Keratinocyte (primary cell): ENCODE results near the gene ELANE. TPM values are rescaled to one million over a fixed set of nuclear protein-coding genes. Genes with fewer than 3 reads are reported as not detected.

Experiments
- DNase-seq: peaks from one replicate; pipeline ENCODE4 v3.0.0-alpha.2; 2011; ENCODE audit warnings: low read depth, missing footprints, low spot score
- FAIRE-seq: peaks from 2 replicates; lab custom pipeline; 2011; peaks lifted over from hg19 to GRCh38; lab: Jason Lieb, UNC
- H2AFZ ChIP-seq: 2 replicates; pipeline ENCODE4 v1.6.0; 2012; ENCODE audit warnings: low read length, control low read depth, inconsistent platforms; ENCODE audit not compliant: control insufficient read depth
- H3K27ac ChIP-seq: 2 replicates; pipeline ENCODE4 v1.5.1; 2011; ENCODE audit warnings: low read length; ENCODE audit not compliant: control insufficient read depth, insufficient read depth
- H3K27me3 ChIP-seq: 3 replicates; pipeline ENCODE4 v1.6.0; 2011; ENCODE audit warnings: low read length; ENCODE audit not compliant: control insufficient read depth, insufficient read depth; ENCODE audit errors: extremely low read depth
- H3K36me3 ChIP-seq, 2 experiments: 2 replicates in 1 of 2; 3 replicates in 1 of 2; pipeline ENCODE4 v1.5.1; 2011; ENCODE audit warnings: low read length in 2 of 2, mild to moderate bottlenecking in 1 of 2; ENCODE audit not compliant: control insufficient read depth in 2 of 2, insufficient read depth in 2 of 2; ENCODE audit errors: extremely low read depth in 1 of 2
- H3K4me1 ChIP-seq: 3 replicates; pipeline ENCODE4 v1.5.1; 2011; ENCODE audit warnings: low read length; ENCODE audit not compliant: control insufficient read depth, insufficient read depth; ENCODE audit errors: extremely low read depth
- H3K4me2 ChIP-seq: 3 replicates; pipeline ENCODE4 v1.6.0; 2011; ENCODE audit warnings: low read depth, low read length; ENCODE audit not compliant: control insufficient read depth, insufficient read depth; ENCODE audit errors: extremely low read depth
- H3K4me3 ChIP-seq, 3 experiments: fragments of 200-600 bp in 1 of 3; sonication (generic) in 1 of 3; 2 replicates in 2 of 3; 3 replicates in 1 of 3; pipeline ENCODE4 v1.5.1; 2011 to 2016; ENCODE audit warnings: low read length in 3 of 3, mild to moderate bottlenecking in 3 of 3, control low read depth in 2 of 3, inconsistent platforms in 1 of 3, low read depth in 1 of 3, mixed read lengths in 1 of 3, mixed run types in 1 of 3, moderate library complexity in 1 of 3; ENCODE audit not compliant: control insufficient read depth in 2 of 3, insufficient read depth in 2 of 3; ENCODE audit errors: extremely low read depth in 1 of 3
- H3K79me2 ChIP-seq: 2 replicates; pipeline ENCODE4 v1.6.0; 2012; ENCODE audit warnings: low read length; ENCODE audit not compliant: control insufficient read depth, insufficient read depth
- H3K9ac ChIP-seq: 3 replicates; pipeline ENCODE4 v1.6.0; 2011; ENCODE audit warnings: low read length; ENCODE audit not compliant: control insufficient read depth, insufficient read depth; ENCODE audit errors: extremely low read depth
- H3K9me1 ChIP-seq: 3 replicates; pipeline ENCODE4 v1.6.0; 2011; ENCODE audit warnings: low read length; ENCODE audit not compliant: control insufficient read depth, insufficient read depth; ENCODE audit errors: extremely low read depth
- H3K9me3 ChIP-seq: 2 replicates; pipeline ENCODE4 v1.5.1; 2012; ENCODE audit warnings: low read depth, low read length; ENCODE audit not compliant: control insufficient read depth
- H4K20me1 ChIP-seq: 3 replicates; pipeline ENCODE4 v1.6.0; 2011; ENCODE audit warnings: low read length; ENCODE audit not compliant: control insufficient read depth, insufficient read depth; ENCODE audit errors: extremely low read depth
- CTCF ChIP-seq, 3 experiments: IDR thresholded peaks in 1 of 3; conservative IDR thresholded peaks in 1 of 3; optimal IDR thresholded peaks in 1 of 3; 2 replicates in 2 of 3; 3 replicates in 1 of 3; pipeline versions ENCODE3 to v1.5.1; 2011; ENCODE audit warnings: low read length in 3 of 3, mild to moderate bottlenecking in 3 of 3, moderate library complexity in 2 of 3, control low read depth in 1 of 3, inconsistent platforms in 1 of 3; ENCODE audit not compliant: insufficient read depth in 2 of 3; ENCODE audit errors: extremely low read depth in 1 of 3
- EZH2 ChIP-seq: IDR thresholded peaks from one replicate; pipeline ENCODE4 v1.6.1; 2012; ENCODE audit warnings: inconsistent platforms, mild to moderate bottlenecking, low read length, moderate library complexity
- dilution Hi-C: fragments of 300-500 bp; cut with MboI; formaldehyde crosslinking; loops from one replicate; pipeline ENCODE4 v1.7.0; 2020; ENCODE audit warnings: low sequenced_read_pairs; ENCODE audit not compliant: extremely low pct_ligation_motif_present
- polyA plus RNA-seq, 5 experiments: library from polyadenylated mRNA; depleted of rRNA in 3 of 5; stranded (reverse) in 3 of 5; stranded (forward) in 1 of 5; unstranded in 1 of 5; fragments of >200 nt; gene quantifications; 1 replicate in 1 of 5; 2 replicates in 3 of 5; 3 replicates in 1 of 5; pipeline versions ENCODE4 v1.2.1 to v1.2.3, GENCODE V29; 2011 to 2012; ENCODE audit warnings: missing spikeins in 2 of 5, low read depth in 1 of 5, low replicate concordance in 1 of 5

ELANE gene
- polyA plus RNA-seq, 1 donor (not counting 4 experiments of a cell fraction or from before 2014, with no cell fraction given): not detected

GRCh38 chr19:811506-812048 lies 40.5 kb upstream of the ELANE start:
- H4K20me1 ChIP-seq: peaks cover 32% of the 10 kb centered on the region
- DNase-seq (no peak), FAIRE-seq (no peak)
- no peak overlapping the region for H2AFZ ChIP-seq
- H3K9me1 ChIP-seq: no peaks in the 10 kb centered on the region
- H3K9me3 ChIP-seq: no peaks in the 10 kb centered on the region
- no peaks in the 10 kb centered on the region for H3K4me1 ChIP-seq
- no peak for TF ChIP-seq EZH2
- H3K27me3 ChIP-seq: no peaks in the 10 kb centered on the region
- dilution Hi-C loops: no loop called here
- H3K79me2 ChIP-seq: peaks cover 25% of the 10 kb centered on the region
- H3K36me3 ChIP-seq: peaks cover 21 to 31% of the 10 kb centered on the region in 2 experiments
- no peak overlapping the region for H3K4me2 ChIP-seq
- H3K4me3 ChIP-seq: no peak overlapping the region
- no peak overlapping the region for H3K9ac ChIP-seq
- no peak overlapping the region for H3K27ac ChIP-seq

- H3K9me1 ChIP-seq: no peaks in the 10 kb centered on the region
- TF ChIP-seq CTCF (optimal IDR thresholded peaks at IDR 0.05 in 1 of 3, IDR thresholded peaks at IDR 0.05 in 1 of 3, conservative IDR thresholded peaks at IDR 0.05 in 1 of 3; ENCODE audit: extremely low read depth in 1 of 3, insufficient read depth in 2 of 3, low read length in 3 of 3) (no peak), EZH2 (no peak)
- H3K9me3 ChIP-seq: no peaks in the 10 kb centered on the region
- H3K4me1 ChIP-seq: no peaks in the 10 kb centered on the region
- no peaks in the 10 kb centered on the region for H3K27me3 ChIP-seq
- H3K4me3 ChIP-seq: no peak overlapping the region
- no peak overlapping the region for H3K27ac ChIP-seq
- no peak for DNase-seq
- H4K20me1 ChIP-seq: peaks cover 26% of the 10 kb centered on the region
- H3K4me2 ChIP-seq: no peak overlapping the region
- H3K36me3 ChIP-seq: peaks cover 18 to 25% of the 10 kb centered on the region in 2 experiments
- dilution Hi-C loops: no loop called here
- H3K79me2 ChIP-seq: peaks cover 19% of the 10 kb centered on the region
- H3K9ac ChIP-seq: no peak overlapping the region
- H2AFZ ChIP-seq: no peak overlapping the region
- no peak for FAIRE-seq
Observed at GRCh38 chr19:812049-812746, 39.9 kb upstream of the ELANE start.
